ENCODE measurements around the gene GADD45A.
A peak's percentile ranks its signal among the peaks of the same experiment; 100 is the strongest.
"Not testable (repeated sequence)": the region's sequence is repeated elsewhere in the genome, so short reads cannot be mapped to it uniquely, and the experiment has no call there.

GADD45A gene

GRCh38 chr1:67722292-67722944 lies 37.4 kb downstream of the GADD45A start:
- DNase-seq: no peak

DNA sequence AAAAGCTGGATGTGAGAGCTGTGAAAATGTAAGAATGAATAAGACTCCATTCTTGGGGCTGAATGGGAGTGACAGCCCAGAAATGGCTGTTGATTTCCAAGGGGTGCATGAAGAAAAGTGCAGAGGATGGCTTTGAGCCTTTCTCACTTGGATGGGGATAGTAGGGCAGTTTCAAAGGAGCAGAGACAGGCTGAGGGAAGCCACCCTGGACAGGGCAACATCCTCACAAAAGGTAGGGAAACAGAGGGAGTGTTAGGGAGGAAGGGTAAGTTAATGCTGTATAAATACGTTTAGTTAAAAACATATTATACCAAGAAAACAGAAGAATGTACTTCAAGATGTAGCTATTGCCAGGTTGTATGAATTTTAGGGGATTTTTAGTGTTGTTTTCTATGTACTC lies 38.1 kb downstream of the GADD45A start:
- no peak for DNase-seq

DNA sequence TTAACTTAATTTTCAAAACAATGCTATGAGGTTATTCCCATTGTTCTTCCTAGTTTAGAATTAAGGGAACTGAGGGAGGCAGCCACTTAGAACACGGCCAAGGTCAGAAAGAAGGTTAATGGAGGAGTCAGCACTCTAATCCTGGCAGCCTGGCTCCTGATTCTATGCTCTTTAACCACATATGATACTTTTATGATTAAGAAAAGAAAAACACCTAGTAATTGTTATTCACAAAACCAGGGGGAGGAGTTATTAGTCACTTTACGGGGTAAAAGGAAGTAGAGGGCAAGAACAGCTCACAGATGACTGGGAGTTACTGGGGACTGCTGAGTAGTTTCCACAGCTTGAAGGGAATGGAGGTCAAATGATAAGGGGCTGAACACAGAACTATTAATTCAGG lies 38.6 kb downstream of the GADD45A start:
- DNase-seq: peak; percentile 43

DNA sequence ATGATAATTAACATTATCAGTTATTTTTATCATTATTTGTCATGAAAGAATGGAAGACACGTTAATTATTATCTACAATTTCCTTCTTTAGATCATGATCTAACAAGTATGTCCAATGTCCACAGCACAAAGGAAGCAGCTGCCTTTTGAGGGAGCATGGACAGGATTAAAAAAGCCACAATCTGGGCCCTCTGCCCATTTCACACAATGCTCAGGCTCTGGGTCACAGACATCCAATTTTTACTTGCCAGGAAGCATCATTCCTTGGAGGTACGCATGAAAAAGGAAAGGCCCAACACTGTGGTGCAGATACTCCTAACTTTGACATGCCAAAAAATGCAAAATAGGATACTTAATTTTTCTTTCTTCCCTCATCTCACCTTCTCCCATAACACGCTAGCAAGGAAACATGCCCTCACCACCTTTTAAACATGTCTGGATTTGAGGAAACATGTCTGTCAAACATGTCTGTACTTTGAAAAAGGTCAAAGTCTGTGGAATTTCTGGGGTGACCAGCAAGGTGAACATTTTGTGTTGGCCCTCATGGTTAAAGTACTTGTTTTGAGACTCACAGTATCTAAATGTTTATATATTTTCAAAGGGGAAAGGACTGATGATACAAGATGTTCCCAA lies 40.0 kb downstream of the GADD45A start:
- DNase-seq: no peak

DNA sequence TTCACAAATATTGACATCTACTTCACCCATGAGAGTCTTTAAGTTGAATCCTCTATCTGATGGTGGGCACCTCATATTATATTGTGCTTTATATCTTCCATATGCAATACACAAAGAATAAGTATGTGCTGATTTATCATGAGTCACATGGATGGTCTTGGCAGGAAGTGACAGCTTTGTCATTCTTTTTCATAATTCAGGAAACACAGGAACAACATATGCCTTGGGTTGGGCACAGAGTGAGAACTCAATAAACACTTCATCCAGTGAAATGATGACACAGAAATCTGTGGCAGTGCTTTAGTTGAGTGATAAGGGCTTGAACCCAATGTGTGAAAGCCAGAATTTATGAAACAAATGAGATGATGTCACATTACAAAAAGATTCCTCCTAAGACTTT lies 41.2 kb downstream of the GADD45A start:
- DNase-seq: peak; percentile 11

- DNase-seq: peak; percentile 19
These were observed 44.9 kb downstream of the GADD45A start for GRCh38 chr1:67729872-67730271.

GRCh38 chr1:67730312-67730711 lies 45.3 kb downstream of the GADD45A start:
- not testable (repeated sequence) for DNase-seq

- no peak for DNase-seq
These were observed 46.3 kb downstream of the GADD45A start for GRCh38 chr1:67731322-67731721.

GRCh38 chr1:67732750-67733151 lies 47.8 kb downstream of the GADD45A start:
- no peak for DNase-seq

- DNase-seq: no peak
These were observed 48.8 kb downstream of the GADD45A start for GRCh38 chr1:67733681-67734322.

GRCh38 chr1:67734323-67734690 lies 49.3 kb downstream of the GADD45A start:
- DNase-seq: no peak

- no peak for DNase-seq
These were observed 50.2 kb downstream of the GADD45A start for GRCh38 chr1:67735206-67735605.

DNA sequence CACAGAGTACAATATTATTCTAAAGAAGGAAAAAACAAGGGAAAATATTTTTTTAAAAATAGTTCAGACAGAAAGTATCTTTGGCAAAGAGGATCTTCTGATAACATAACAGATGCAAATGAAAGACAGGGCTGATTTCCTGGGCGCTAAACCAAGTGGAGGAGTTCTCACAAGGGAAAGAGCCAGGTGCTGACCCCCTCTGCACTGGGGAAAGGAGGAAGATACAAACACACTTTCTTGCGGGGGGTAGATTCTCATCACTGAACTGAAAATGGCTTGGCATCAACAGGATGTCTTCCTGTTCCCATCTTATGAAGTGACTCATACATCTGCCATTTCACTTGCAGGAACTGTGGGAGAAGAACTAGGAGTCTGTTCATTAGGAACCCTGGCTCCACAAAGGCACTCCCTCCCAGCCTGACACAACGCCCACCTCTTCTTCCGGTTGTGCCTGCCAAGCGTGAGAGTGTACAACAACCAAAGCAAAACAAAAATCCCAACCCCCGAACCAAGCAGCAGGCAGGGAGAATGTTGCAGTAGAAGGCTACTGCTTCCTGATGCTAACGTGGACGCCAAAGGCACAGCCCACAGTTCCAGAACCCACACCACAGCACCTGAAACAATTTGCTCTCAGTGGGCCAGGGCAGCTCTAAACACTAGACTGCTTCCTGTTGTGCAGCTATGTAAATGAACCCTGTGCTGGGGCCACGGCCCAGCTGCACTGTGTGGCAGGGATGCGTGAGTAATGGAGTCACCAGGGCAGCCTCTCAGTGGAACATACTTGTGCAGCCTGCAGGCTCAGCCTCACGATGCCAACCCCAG lies 51.0 kb downstream of the GADD45A start:
- DNase-seq: peak; percentile 46

DNA sequence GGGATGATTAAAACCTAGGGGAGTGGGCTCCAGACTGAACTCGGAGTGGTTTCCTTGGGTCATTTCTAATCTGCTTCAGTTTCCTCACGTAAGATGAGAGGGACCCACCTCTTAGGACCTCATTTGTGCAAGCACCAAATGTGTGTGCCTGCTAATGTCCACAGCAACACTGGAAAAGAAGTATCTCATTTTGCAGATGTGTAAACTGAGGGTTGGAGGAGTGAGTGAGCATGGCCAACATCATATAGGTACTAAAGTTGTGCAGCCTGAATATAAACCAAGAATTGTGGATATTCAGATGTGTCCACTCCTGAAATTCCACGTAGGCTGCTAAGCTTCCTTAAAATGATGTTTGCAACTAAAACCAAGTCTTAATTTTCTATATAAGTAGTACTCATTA lies 51.7 kb downstream of the GADD45A start:
- DNase-seq: no peak

- DNase-seq: no peak
These were observed 52.9 kb downstream of the GADD45A start for GRCh38 chr1:67737875-67738274.

Data from activated CD4-positive, alpha-beta T cell treated with anti-CD3 and anti-CD28 coated beads, Interleukin-2, Interleukin-6, amounts not matched to agents 100 ng/mL and 50 ng/mL, durations not matched to agents 16 hours and 8 hours (primary cell).